ENCODE measurements around the gene DUSP11. TPM values are rescaled to one million over a fixed set of nuclear protein-coding genes. Genes with fewer than 3 reads are reported as not detected.

Gene DUSP11
- total and polyA plus RNA-seq, 9 of the 15 experiments (the other 6 are each of a cell fraction or from before 2014, with no cell fraction given), result 20.7 to 79.8 (median 29.3) TPM

DNA sequence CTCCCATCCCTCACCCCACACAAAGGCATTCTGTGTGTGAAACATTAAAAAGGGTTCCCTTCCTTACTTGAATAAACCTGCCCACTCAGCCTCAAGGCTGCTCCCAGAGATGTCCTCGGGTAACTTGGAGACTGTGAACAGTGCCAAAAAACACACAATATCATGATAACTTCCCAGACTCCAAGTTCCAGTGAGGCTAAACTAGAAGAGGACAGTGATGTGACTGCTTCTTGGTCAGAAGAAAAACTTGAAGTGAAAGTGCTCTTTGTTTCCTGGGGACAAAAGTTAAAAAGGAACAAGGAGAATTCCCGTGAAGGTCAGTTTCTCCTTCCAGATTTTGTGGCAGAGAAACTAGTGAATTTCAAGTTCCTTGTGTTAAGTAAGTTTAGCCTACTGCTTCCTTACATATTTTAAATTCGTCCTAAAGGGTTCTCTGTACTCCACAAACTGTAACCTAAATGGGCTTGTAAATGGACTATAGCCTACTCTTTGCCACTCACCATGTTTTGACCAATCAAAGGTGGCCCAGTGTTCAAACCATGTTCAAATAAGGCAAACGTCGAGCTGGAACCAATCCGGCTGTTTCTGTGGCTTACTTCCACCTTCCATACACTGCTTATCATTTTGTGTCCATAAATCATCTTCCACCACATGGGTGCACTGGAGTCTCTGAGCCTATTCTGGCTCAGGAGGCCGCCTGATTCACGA lies 63.2 kb downstream of the DUSP11 start:
- no TSS peak for BruUV-seq (replicated peaks)
- in situ Hi-C loops (cut with MboI) (no loop called here), intact Hi-C loops (cut with micrococcal nuclease) (no loop called here)
- Histone ChIP-seq H3K79me2 (ENCODE audit: control insufficient read depth, insufficient read depth, low read length) (no peaks in the 10 kb centered on the region), H3K4me2 (ENCODE audit: insufficient read depth, low read length) (peak overlapping the region; percentile 60), H2AFZ (ENCODE audit: low read depth, low read length) (peak overlapping the region; percentile 88), H3K9me3 (replicated peaks; ENCODE audit: control insufficient read depth, insufficient read depth, low read depth, low read length) (no peaks in the 10 kb centered on the region), H3K4me3 (no peak overlapping the region), H3K9me1 (ENCODE audit: control insufficient read depth, insufficient read depth, low read length) (no peaks in the 10 kb centered on the region), H3K36me3 (ENCODE audit: control insufficient read depth, insufficient read depth, low read length) (no peaks in the 10 kb centered on the region), H4K20me1 (replicated peaks; ENCODE audit: control insufficient read depth, insufficient read depth, low read length) (no peaks in the 10 kb centered on the region), H3K27ac (ENCODE audit: extremely low read depth, low read depth, low read length) (peak overlapping the region; percentile 57), H3K9ac (ENCODE audit: insufficient read depth in 1 of 2, low read depth in 2 of 2, low read length in 2 of 2) (0 out of 4 replicates have a peak overlapping the region, but pooled peaks of 1 of the 2 experiments have one; percentile 27), H3K4me1 (replicated peaks in 1 of 2; ENCODE audit: control insufficient read depth in 2 of 2, insufficient read depth in 2 of 2, low read length in 2 of 2) (peaks cover 3 to 9% of the 10 kb centered on the region in 2 experiments; a peak in 3 of 5 replicates), H3K27me3 (ENCODE audit: control insufficient read depth in 2 of 2, insufficient read depth in 2 of 2, low read length in 2 of 2) (no peaks in the 10 kb centered on the region)
- peak in 2 of 4 experiments; percentile 71 to 77 for DNase-seq (ENCODE audit: extremely low read depth in 1 of 4, low spot score in 3 of 4)
- CTCF ChIA-PET (ENCODE audit: low intra/inter-chr PET ratio), result no interaction called here
- FAIRE-seq, result peak; percentile 95
- peak; percentile 95 for ATAC-seq
- WGBS (ENCODE audit: insufficient coverage, low coverage, missing lambda C conversion rate), result 8% methylated on average over 8 of the region's 8 CpGs
- POLR2A ChIA-PET, result interaction anchor here (2.1 kb wide), 1 partner anchor 21 kb away, joined by 9 read pairs; the partner anchor contains the start of gene TPRKB
- TF ChIP-seq, protein P1, sequence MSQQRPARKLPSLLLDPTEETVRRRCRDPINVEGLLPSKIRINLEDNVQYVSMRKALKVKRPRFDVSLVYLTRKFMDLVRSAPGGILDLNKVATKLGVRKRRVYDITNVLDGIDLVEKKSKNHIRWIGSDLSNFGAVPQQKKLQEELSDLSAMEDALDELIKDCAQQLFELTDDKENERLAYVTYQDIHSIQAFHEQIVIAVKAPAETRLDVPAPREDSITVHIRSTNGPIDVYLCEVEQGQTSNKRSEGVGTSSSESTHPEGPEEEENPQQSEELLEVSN (IDR thresholded peaks at IDR 0.05; ENCODE audit: borderline replicate concordance in 1 of 2, extremely low read depth in 1 of 2, insufficient read depth in 1 of 2, insufficient read length in 1 of 2, low read depth in 1 of 2, low read length in 1 of 2, poor library complexity in 1 of 2, severe bottlenecking in 1 of 2), result peak in 1 of 2 experiments; percentile 52
- TF ChIP-seq GTF2E2 (tag; IDR thresholded peaks at IDR 0.05) (peak; percentile 49; the same call in 1 of the 2 replicates), NR2C2 (CRISPR knock-in tag; IDR thresholded peaks at IDR 0.05) (no peak), NR2C2 (tag; IDR thresholded peaks at IDR 0.05) (0 out of 2 replicates have a peak, but pooled peaks have one; percentile 25), FOSL1 (tag; conservative IDR thresholded peaks at IDR 0.05) (0 out of 2 replicates have a peak, but pooled peaks have one; percentile 30), TARDBP (IDR thresholded peaks at IDR 0.05) (no peak), ZNF197 (CRISPR knock-in tag; IDR thresholded peaks at IDR 0.05; ENCODE audit: low read depth) (no peak), ATF7 (IDR thresholded peaks at IDR 0.05) (0 out of 2 replicates have a peak, but pooled peaks have one; percentile 26), ZNF12 (CRISPR knock-in tag; IDR thresholded peaks at IDR 0.05) (no peak), NFRKB (IDR thresholded peaks at IDR 0.05; ENCODE audit: low read depth) (peak; percentile 38; the same call in 1 of the 2 replicates)
- TF ChIP-seq, protein P2, sequence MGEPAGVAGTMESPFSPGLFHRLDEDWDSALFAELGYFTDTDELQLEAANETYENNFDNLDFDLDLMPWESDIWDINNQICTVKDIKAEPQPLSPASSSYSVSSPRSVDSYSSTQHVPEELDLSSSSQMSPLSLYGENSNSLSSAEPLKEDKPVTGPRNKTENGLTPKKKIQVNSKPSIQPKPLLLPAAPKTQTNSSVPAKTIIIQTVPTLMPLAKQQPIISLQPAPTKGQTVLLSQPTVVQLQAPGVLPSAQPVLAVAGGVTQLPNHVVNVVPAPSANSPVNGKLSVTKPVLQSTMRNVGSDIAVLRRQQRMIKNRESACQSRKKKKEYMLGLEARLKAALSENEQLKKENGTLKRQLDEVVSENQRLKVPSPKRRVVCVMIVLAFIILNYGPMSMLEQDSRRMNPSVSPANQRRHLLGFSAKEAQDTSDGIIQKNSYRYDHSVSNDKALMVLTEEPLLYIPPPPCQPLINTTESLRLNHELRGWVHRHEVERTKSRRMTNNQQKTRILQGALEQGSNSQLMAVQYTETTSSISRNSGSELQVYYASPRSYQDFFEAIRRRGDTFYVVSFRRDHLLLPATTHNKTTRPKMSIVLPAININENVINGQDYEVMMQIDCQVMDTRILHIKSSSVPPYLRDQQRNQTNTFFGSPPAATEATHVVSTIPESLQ (CRISPR knock-in tag; IDR thresholded peaks at IDR 0.05), result no peak
- TF ChIP-seq, protein P3, sequence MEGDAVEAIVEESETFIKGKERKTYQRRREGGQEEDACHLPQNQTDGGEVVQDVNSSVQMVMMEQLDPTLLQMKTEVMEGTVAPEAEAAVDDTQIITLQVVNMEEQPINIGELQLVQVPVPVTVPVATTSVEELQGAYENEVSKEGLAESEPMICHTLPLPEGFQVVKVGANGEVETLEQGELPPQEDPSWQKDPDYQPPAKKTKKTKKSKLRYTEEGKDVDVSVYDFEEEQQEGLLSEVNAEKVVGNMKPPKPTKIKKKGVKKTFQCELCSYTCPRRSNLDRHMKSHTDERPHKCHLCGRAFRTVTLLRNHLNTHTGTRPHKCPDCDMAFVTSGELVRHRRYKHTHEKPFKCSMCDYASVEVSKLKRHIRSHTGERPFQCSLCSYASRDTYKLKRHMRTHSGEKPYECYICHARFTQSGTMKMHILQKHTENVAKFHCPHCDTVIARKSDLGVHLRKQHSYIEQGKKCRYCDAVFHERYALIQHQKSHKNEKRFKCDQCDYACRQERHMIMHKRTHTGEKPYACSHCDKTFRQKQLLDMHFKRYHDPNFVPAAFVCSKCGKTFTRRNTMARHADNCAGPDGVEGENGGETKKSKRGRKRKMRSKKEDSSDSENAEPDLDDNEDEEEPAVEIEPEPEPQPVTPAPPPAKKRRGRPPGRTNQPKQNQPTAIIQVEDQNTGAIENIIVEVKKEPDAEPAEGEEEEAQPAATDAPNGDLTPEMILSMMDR (IDR thresholded peaks at IDR 0.05 in 2 of 3, conservative IDR thresholded peaks at IDR 0.05 in 1 of 3; ENCODE audit: insufficient read depth in 2 of 3, low read depth in 1 of 3, low read length in 3 of 3), result peak in 1 of 3 experiments; percentile 8; a peak in 1 of 6 replicates
- TF ChIP-seq, protein P4, sequence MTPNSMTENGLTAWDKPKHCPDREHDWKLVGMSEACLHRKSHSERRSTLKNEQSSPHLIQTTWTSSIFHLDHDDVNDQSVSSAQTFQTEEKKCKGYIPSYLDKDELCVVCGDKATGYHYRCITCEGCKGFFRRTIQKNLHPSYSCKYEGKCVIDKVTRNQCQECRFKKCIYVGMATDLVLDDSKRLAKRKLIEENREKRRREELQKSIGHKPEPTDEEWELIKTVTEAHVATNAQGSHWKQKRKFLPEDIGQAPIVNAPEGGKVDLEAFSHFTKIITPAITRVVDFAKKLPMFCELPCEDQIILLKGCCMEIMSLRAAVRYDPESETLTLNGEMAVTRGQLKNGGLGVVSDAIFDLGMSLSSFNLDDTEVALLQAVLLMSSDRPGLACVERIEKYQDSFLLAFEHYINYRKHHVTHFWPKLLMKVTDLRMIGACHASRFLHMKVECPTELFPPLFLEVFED (CRISPR knock-in tag; conservative IDR thresholded peaks at IDR 0.05), result 0 out of 2 replicates have a peak, but pooled peaks have one; percentile 39
